HFF-Myc (cell line): ENCODE measurements around the gene PANX2.
A peak's percentile ranks its signal among the peaks of the same experiment; 100 is the strongest.

Source experiments
- DNase-seq: peaks from one replicate; pipeline ENCODE4 v3.0.0-alpha.2; 2011; ENCODE audit warnings: low read depth; ENCODE audit errors: extremely low read depth
- H3K4me3 ChIP-seq: replicated peaks from 2 replicates; pipeline ENCODE4 v1.5.1; 2011; ENCODE audit warnings: low read depth, mild to moderate bottlenecking, control low read depth, low read length
- TF ChIP-seq, protein P1 (sequence below): IDR thresholded peaks from 2 replicates; pipeline ENCODE4 v1.5.1; 2012; ENCODE audit warnings: mild to moderate bottlenecking, low read depth, low read length, control low read depth; ENCODE audit errors: missing control alignments

PANX2 gene

DNA sequence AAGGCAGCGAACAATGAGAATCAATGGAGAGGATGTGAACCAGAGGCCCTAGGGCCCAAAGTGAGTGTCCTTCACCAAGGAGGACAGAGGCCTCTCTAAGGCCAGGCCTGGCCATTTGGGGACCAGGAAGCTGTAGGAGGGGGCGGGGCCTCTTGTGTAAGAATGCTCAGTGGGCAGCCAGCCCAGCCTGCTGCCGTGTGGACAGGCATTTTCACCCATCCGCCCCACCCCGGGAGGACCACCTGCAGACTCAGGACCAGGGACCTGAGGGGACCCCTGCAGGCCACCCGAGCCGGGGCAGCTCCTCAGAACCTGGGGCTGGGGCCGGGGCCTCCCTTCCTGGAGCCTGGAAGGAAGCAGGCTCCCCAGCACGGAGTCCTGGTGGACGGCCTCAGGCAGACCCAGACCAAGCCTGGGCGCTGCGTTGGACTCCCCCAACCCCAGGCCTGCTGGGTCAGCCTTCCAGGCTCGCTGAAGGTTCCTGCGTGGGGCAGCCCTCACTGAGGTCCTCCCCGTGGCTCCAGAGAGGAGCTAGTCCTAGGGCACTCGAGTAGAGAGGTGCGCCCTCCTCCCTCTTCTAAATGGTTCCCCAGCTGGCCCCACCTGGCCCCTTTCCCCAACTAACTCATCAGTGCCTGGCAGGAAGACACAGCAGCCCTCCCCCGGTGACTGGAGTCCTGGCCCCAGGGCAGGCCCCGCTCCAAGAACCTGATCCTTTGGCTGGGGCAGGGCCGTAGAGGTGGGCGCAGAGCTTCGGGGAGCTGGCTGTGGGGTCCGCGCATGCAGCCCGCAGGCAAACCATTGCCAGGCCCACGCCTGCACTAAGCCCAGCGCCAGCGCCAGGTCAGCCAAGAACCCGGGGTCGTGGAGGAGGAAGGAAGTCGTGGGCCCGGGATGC lies 13.7 kb downstream of the PANX2 start:
- no peak for DNase-seq
- H3K4me3 ChIP-seq: no peak overlapping the region; the same call in 1 of the 2 replicates
- TF ChIP-seq, protein P1, sequence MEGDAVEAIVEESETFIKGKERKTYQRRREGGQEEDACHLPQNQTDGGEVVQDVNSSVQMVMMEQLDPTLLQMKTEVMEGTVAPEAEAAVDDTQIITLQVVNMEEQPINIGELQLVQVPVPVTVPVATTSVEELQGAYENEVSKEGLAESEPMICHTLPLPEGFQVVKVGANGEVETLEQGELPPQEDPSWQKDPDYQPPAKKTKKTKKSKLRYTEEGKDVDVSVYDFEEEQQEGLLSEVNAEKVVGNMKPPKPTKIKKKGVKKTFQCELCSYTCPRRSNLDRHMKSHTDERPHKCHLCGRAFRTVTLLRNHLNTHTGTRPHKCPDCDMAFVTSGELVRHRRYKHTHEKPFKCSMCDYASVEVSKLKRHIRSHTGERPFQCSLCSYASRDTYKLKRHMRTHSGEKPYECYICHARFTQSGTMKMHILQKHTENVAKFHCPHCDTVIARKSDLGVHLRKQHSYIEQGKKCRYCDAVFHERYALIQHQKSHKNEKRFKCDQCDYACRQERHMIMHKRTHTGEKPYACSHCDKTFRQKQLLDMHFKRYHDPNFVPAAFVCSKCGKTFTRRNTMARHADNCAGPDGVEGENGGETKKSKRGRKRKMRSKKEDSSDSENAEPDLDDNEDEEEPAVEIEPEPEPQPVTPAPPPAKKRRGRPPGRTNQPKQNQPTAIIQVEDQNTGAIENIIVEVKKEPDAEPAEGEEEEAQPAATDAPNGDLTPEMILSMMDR: no peak

- H3K4me3 ChIP-seq: peak overlapping the region; percentile 49
- TF ChIP-seq, protein P1: no peak
- no peak for DNase-seq
These were observed 14.4 kb downstream of the PANX2 start for GRCh38 chr22:50184902-50185374.

DNA sequence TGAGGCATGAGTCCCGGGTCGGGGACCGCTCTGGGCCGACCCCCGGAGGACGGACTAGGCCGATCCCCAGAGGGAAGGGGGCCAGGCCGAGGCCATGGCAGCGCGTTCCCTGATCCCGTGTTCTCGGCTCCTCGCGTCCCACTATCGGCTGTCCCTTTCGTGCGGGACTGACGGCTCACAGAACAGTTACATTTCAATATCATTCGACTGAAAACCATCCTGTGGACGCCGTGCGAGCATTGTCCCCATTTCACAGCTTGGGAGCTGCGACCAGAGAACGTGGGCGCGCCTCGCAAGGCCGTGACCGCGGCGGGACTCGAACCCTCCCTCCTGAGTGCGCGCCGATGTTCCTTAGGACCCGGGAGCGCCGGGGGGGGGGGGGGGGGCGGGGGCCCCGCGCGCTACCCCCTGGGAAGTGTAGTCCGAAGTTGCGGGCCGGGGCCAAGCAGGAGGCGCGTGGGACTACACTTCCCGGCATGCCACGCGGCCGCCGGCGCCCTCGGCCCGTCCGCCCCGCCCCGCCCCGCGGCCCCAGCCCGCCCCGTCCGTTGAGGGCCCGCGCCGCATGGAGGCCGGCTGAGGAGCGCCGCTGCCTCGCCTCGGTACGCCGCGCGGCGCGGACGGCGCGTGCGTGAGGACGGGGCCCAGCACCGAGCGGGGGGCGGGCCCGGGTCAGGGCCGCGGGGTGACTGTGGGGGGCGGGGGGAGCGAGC lies 15.0 kb downstream of the PANX2 start, which contains the start of gene TRABD:
Gene TRABD, plus strand, starts transcription at position 539 of the 713 bp plus-strand sequence. CDS start 7,148 bp downstream, outside the sequence.
- peak within 1 kb of the TSS; percentile 82 for H3K4me3 ChIP-seq
- peak; percentile 51 for DNase-seq
- TF ChIP-seq, protein P1: no peak

- DNase-seq: no peak
- TF ChIP-seq, protein P1: no peak
- H3K4me3 ChIP-seq: peak overlapping the region; percentile 82
These were observed 15.7 kb downstream of the PANX2 start for GRCh38 chr22:50186181-50186714.

DNA sequence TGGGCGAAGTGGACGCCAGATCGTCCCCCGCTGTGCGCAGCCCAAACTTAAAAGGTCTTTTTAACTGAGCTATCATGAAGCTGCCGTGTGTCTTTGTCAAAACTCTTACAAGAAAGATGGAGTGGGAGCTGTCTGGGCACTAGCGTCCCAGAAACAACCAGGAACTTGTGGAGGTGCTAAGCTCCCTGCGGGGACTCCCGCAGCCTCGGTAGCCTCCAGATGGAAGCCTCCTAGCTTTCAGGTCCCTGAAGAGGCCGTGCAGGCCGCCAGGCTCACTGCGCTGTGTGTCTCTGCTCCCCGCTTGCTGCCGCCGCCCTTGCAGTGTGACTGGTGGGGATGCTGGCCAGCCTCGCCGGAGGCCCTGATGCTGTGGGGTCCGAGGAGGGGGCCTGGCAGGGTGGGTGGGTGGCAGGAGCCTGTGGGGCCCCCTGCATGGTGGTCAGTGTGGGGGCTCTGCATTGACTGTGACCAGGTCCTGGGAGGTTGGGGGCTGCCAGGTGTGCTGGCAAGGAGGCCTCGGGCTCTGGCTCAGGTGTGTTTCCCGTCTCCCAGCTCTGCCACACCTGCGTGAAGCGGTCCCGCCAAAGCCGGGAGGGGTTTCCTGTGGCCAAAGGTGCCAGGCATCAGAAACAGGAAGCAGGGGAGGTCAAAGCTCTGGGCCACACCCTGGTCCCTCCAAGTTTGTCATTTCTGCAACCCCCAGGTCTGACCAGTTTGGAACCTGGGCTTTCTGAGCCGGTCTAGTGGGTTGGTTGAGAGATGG lies 16.4 kb downstream of the PANX2 start:
- H3K4me3 ChIP-seq: peak overlapping the region; percentile 82
- TF ChIP-seq, protein P1: no peak
- no peak for DNase-seq

DNA sequence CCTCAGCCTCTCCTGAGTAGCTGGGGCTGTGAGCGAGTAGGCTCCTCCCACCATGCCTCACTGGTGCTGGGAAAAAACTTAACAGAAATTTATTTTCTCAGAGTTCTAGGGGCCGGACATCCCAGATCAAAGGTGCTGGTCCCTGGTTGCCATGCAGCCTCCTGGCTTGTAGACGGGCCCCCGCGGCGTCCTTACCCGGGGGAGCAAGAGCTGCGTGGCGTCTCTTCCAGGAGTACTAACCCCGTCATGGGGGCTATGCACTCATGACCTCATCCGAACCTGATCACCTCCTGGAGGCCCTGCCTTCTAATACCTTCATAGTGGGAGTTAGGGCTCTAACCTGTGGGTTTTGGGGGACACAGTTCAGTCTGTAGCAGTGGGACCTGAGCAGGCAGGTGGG lies 17.8 kb downstream of the PANX2 start:
- no peak overlapping the region for H3K4me3 ChIP-seq
- no peak for DNase-seq

More for the DNA sequence above, 17.8 kb downstream of the PANX2 start:
- TF ChIP-seq, protein P1: no peak
